Hippocampal formation (tissue), 2 donors: ENCODE measurements around the gene TNFRSF8.
"Not testable (repeated sequence)": the region's sequence is repeated elsewhere in the genome, so short reads cannot be mapped to it uniquely, and the experiment has no call there.

Experiments
- DNase-seq, 2 donors: peaks; one replicate each; lab custom pipeline; 2025; lab: John Stamatoyannopoulos, UW

TNFRSF8 gene

DNA sequence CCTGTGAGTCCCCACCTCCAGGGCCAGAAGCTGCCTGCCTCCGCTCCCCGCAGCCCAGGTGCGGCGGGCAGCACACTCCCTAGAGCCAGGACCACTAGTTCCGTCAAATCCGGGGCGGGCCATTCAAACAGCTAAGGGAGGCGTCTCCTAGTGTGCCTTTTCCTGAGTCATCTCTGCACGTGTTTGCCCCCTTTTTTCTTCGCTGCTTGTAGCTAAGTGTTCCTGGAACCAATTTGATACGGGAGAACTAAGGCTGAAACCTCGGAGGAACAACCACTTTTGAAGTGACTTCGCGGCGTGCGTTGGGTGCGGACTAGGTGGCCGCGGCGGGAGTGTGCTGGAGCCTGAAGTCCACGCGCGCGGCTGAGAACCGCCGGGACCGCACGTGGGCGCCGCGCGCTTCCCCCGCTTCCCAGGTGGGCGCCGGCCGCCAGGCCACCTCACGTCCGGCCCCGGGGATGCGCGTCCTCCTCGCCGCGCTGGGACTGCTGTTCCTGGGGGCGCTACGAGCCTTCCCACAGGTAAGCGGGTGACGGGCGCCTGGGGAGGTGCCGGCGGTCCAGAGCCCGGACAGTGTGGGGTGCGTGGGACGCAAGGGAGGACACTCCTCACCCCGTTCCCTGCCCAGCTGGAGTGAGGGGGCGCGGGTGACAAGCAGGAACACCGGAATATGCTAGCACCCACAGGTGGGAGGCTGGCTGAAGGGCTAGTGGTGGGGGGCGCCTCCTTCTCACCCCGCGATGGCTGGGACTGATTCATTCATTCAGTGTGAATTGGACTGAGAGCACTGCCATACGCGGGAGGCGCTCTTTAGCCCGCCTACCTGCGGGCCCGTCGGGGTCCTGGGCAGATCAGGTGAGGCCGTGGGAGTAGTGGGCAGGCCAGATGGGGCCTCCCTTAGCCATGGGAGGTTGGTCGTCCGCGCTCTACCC is at the start of gene TNFRSF8:
Gene TNFRSF8, plus strand, starts transcription at position 163 of the 932 bp plus-strand sequence. Its CDS starts 296 bp downstream, at position 459.
- no peak for DNase-seq

- DNase-seq: no peak
These were observed 48.7 kb upstream of the TNFRSF8 start for GRCh38 chr1:12014141-12014991.

GRCh38 chr1:12015001-12015491 is 48.1 kb upstream of the TNFRSF8 start:
- DNase-seq: no peak

DNA sequence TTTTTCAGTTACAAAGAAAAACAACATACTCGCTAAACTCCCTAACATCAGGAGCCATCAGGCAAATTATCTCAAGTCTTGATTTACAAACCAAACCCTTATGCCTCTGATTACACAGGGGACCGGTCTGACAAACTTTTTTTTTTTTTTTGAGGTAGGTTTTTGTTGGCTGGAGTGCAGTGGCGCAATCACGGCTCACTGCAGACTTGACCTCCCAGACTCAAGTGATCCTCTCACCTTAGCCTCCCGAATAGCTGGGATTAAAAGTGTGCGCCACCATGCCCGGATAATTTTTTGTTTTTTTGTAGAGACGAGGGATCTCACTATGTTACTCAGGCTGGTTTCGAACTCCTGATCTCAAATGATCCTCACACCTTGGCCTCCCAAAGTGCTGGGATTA is 47.6 kb upstream of the TNFRSF8 start:
- DNase-seq: no peak

DNA sequence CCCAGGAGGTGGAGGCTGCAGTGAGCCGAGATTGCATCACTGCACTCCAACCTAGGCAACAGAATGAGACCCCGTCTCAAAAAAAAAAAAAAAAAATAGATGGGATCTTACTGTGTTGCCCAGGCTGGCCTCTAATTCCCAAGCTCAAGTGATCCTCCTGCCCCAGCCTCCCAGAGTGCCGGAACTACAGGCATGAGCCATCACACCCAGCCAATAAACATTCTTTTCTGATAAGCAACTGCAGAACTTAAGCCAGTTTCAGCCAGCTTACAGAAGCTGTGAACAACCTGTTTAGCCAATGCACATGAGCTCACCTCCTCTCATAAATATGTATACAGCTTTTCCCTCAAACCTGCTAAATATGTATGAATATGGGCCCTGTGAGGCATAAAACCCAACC is 46.9 kb upstream of the TNFRSF8 start:
- DNase-seq: no peak

- no peak for DNase-seq
These were observed 43.1 kb upstream of the TNFRSF8 start for GRCh38 chr1:12019858-12020509.

GRCh38 chr1:12021616-12022015 is 41.5 kb upstream of the TNFRSF8 start:
- no peak for DNase-seq

GRCh38 chr1:12022036-12022435 is 41.1 kb upstream of the TNFRSF8 start:
- no peak for DNase-seq

GRCh38 chr1:12026586-12026985 is 36.5 kb upstream of the TNFRSF8 start:
- DNase-seq: no peak

DNA sequence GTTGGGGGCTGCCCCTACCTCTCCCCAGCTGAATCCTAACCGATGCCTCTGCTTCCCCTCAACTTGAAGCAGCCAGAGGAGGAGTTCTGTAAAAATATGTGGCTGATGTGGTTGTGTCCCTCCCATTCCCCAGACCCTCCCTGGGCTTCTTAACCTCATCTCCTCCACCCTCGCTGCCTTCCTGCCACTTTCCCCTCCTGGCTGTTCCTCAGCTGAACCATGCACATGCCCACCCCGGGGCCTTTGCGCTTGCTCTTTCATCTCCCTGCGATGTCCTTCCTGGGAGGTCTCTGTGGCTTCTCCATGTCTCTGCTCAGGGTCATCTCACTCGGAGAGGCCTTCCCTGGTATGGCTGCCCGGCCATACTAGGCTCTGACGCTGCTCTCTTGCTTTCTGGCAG is 34.9 kb upstream of the TNFRSF8 start:
- DNase-seq: no peak

DNA sequence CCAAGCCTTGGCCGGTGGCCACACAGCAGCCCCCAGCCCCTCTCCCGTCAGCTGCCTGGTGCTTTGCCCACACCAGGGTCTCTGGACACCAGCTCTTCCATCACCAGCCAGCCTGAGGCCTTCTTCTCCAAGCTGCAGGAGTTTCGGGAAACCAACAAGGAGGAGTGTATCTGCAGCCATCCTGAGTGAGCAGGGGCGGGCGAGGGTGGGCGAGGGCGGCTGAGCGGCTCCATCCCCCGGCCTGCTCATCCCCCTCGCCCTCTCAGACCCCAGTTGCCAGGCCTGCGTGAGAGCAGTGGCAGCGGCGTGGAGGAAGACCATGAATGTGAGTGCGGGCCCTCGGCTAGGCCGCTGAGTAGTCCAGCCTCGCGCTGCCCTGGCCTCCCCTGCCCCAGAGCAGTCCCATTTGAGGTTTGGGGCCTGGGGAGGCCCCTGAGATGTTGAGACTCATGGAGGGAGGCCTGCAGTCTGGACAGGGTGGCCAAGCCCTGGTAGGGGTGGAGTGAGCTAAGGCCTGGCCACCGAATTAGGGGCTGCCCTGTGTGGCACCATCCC is 34.1 kb upstream of the TNFRSF8 start:
- DNase-seq: no peak

DNA sequence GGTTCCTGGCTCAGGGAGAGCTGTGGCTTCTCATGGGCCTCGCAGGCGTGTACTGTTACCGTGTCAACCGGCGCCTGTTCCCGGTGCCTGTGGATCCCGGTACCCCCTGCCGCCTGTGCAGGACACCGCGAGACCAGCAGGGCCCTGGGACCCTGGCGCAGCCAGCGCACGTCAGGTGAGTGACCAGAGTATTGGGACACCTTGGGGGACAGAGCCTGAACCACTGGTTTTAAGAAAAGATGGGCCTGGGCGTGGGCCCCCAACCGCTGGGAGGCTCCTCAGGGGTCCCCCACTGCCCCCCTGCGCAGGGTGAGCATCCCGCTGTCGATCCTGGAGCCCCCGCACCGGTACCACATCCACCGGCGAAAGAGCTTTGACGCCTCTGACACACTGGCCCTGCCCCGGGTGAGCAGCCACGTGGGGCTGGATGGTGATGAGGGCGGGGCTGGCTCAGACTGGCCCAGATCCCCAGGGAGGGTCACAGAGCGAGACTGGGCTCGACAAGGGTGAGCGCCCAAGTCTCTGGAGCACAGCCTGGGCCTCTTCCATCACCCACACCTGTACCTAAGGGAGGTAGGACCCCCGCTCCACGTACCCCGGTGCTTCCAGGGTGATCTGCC is 33.3 kb upstream of the TNFRSF8 start:
- DNase-seq: no peak

DNA sequence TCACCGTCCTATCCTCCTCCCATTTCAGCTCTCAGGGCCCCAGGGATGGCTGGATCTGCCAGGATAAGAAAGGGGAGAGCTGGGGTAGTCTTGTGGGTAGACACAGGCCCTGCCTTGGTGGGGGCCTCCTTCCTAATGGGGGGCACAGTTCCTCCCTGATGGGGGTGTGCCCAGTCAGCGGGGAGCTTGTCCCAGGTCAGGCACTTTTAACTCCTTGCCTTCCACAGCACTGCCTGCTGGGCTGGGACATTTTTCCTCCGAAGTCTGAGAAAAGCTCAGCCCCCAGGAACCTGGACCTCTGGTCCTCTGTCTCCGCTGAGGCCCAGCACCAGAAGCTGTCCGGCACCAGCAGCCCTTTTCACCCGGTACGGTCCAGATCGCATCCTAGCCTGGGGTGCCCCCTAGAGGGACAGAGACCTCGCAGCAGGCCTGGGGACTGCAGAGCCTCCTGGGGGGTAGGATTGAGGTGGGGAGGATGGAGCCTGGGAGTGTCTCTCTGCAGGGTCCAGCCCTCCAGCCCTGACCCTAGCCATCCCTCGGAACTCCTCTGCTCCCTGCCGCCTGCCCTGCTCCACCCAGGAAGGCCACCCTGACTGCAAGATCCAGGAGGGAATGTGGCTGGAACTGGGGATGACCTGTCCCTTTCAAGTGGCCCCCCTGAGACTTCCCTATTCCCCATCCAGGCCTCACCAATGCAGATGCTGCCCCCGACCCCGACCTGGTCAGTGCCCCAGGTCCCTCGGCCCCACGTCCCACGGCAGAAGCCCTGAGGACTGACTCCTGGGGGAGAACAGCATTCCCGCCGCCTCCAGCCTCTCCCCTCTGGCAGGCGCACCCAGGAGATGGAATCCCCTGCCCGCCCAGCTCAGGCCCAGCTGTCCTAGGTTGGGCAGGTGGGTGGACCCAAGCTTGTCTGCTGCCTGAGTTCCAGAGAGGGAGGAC is 31.8 kb upstream of the TNFRSF8 start:
- DNase-seq: no peak

DNA sequence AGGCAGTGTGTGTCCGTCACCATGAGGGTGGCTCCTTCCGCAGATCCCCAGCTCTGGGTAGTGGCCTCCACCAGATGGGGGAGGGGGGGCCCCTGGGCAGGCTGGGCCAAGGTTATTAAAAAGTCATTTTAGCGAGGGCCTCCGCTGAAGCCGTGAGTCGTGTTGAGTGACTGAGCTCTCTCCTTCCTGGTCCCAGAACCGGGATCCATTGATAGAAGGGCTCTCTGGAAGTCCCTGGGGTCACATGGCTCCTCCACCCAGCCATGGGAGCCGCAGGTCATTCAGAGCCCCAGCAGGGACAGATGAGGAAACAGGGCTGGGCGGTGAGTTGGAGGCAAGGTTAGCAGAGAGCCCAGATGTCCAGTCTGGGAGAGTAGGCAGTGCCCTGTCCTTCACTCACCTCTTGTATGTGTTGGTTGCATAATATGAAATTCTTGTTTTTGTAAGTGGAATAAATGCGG is 30.9 kb upstream of the TNFRSF8 start:
- DNase-seq: no peak

GRCh38 chr1:12033441-12033840 is 29.7 kb upstream of the TNFRSF8 start:
- not testable (repeated sequence) for DNase-seq

GRCh38 chr1:12034381-12034801 is 28.7 kb upstream of the TNFRSF8 start:
- no peak for DNase-seq

DNA sequence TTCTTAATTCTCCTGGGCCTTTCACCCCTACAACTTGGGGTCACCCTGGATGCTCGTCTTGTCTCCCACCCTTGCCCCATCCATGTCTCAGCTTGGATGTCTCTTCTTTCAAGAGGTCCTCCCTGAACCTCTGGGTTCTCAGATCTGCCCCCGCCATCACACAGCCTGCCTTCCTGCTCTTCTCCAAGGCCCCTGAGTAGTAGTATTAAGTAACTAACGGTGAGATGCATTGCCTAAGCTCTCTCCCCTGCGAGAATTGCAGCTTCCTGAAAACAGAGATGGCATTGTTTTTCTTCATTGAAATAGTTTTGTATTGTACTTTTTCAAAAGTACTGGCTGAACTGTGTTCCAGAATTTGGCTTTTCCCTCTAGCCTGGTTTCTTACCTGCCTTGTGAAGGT is 27.8 kb upstream of the TNFRSF8 start:
- no peak for DNase-seq

DNA sequence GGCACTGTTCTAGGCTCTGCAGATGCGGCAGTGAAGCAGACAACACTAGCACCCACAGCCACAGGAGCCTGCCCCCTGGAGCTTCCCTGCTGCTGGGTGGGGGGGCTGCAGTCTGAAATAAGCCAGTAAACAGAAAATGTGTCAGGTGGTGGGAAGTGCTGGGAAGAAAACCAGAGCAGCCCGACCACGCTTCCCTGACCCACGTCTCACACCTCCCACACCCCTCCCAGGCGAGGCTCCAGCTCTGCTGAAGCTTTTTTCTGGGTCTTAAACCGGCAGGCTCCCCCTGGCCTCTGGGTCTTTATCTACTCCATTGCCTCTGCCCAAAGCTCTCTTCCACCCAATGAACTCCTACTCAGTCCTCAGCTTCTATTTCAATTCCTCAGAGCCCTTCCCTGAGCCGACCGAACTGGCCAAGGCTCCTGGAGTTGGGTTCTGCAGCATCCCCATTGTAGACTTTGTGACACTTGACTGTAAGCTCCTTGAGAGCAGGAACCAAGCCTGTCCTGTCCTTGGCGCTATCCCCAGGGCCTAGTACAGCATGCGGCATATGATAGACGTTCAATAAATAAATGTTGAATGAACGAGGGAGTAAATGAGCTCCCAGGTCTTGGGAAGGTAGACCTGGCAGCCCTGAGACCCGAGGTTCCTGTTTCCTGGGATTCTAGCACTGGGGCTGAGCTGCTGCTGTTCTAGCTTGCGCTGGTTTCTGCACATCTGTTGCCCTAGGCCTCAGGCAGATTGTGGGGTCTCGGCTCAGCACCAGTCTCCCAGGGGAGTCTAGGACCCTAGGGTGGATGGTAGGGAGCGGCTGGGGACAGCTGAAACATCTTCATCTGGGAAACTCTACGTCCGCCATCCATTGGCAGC is 25.4 kb upstream of the TNFRSF8 start:
- DNase-seq: no peak
